Liver (tissue), 3 donors: ENCODE data around the gene DPP7.

ENCODE experiments used
- ATF3 ChIP-seq: IDR thresholded peaks from 2 replicates; pipeline ENCODE4 v1.6.1; 2016; ENCODE audit warnings: antibody characterized with exemption
- CTCF ChIP-seq: fragments of 150-350 bp; IDR thresholded peaks from 2 replicates; pipeline ENCODE4 v1.5.1; 2017; ENCODE audit warnings: improper control_type of control experiment, low read depth, low read length; ENCODE audit not compliant: missing input control
- RAD21 ChIP-seq, 2 donors: IDR thresholded peaks; 2 replicates each; pipeline ENCODE4 v1.6.1; 2016; ENCODE audit warnings: antibody characterized with exemption in 2 of 2, mild to moderate bottlenecking in 2 of 2
- TAF1 ChIP-seq: conservative IDR thresholded peaks from 2 replicates; pipeline ENCODE4 v1.6.1; 2016; ENCODE audit warnings: antibody characterized with exemption, mild to moderate bottlenecking
- YY1 ChIP-seq: IDR thresholded peaks from 2 replicates; pipeline ENCODE4 v1.6.1; 2016; ENCODE audit warnings: antibody characterized with exemption, mild to moderate bottlenecking
- TF ChIP-seq, protein P1 (sequence below): IDR thresholded peaks from 2 replicates; pipeline ENCODE4 v1.6.1; 2016; ENCODE audit warnings: antibody characterized with exemption
- TF ChIP-seq, protein P2 (sequence below): IDR thresholded peaks from 2 replicates; pipeline ENCODE4 v1.6.1; 2016; ENCODE audit warnings: antibody characterized with exemption, mild to moderate bottlenecking
- donor health status: healthy.
- donor health status: healthy.

DNA sequence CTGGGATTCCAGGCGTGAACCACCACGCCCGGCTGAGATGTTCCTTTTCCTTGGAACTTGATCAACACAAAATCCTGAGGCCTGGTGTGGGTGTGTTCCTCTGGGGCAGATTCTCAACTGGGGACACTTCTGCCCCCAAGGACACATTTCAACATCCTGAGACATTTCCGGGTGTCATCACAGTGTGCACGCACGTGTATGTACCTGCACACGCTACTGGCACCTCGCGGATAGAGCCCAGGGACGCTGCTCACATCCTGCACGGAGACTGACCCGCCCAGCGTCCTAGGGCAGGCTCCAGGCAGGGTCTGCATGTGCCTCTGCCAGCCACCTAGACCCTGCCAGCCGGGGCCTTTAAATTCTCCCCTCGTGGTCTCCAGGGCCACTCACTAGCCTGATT is 52.1 kb downstream of the DPP7 start:
- TF ChIP-seq, protein P1, sequence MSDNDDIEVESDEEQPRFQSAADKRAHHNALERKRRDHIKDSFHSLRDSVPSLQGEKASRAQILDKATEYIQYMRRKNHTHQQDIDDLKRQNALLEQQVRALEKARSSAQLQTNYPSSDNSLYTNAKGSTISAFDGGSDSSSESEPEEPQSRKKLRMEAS, result no peak
- TF ChIP-seq ATF3 (no peak), CTCF (no peak), YY1 (no peak), RAD21 (IDR thresholded peaks at IDR 0.05) (no peak), TAF1 (no peak)
- TF ChIP-seq, protein P2, sequence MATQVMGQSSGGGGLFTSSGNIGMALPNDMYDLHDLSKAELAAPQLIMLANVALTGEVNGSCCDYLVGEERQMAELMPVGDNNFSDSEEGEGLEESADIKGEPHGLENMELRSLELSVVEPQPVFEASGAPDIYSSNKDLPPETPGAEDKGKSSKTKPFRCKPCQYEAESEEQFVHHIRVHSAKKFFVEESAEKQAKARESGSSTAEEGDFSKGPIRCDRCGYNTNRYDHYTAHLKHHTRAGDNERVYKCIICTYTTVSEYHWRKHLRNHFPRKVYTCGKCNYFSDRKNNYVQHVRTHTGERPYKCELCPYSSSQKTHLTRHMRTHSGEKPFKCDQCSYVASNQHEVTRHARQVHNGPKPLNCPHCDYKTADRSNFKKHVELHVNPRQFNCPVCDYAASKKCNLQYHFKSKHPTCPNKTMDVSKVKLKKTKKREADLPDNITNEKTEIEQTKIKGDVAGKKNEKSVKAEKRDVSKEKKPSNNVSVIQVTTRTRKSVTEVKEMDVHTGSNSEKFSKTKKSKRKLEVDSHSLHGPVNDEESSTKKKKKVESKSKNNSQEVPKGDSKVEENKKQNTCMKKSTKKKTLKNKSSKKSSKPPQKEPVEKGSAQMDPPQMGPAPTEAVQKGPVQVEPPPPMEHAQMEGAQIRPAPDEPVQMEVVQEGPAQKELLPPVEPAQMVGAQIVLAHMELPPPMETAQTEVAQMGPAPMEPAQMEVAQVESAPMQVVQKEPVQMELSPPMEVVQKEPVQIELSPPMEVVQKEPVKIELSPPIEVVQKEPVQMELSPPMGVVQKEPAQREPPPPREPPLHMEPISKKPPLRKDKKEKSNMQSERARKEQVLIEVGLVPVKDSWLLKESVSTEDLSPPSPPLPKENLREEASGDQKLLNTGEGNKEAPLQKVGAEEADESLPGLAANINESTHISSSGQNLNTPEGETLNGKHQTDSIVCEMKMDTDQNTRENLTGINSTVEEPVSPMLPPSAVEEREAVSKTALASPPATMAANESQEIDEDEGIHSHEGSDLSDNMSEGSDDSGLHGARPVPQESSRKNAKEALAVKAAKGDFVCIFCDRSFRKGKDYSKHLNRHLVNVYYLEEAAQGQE, result no peak
